Activated CD4-positive, alpha-beta memory T cell treated with anti-CD3 and anti-CD28 coated beads for 36 hours (primary cell): ENCODE measurements around the gene WWTR1. TPM values are rescaled to one million over a fixed set of nuclear protein-coding genes. Genes with fewer than 3 reads are reported as not detected.

ENCODE experiments used
- CTCF ChIA-PET: fragments of 350-600 bp; sonication (Branson Sonifier 250); formaldehyde crosslinking; loops from one replicate; lab custom pipeline; 2021; ENCODE audit warnings: antibody characterized with exemption, inconsistent platforms; lab: Charles Lee
- POLR2A ChIA-PET: fragments of 350-600 bp; sonication (Branson Sonifier 250); formaldehyde crosslinking; loops from one replicate; lab custom pipeline; 2021; ENCODE audit warnings: antibody characterized with exemption; lab: Charles Lee
- DNase-seq: peaks from one replicate; pipeline ENCODE4 v3.0.0-alpha.2; 2020
- H3K27ac Mint-ChIP-seq: one replicate; pipeline ENCODE4 v1.8.0; 2021; ENCODE audit warnings: mixed read lengths
- H3K27me3 Mint-ChIP-seq: one replicate; pipeline ENCODE4 v1.8.0; 2021; ENCODE audit warnings: mixed read lengths
- H3K36me3 Mint-ChIP-seq: one replicate; pipeline ENCODE4 v1.8.0; 2021; ENCODE audit warnings: mixed read lengths
- H3K4me1 Mint-ChIP-seq: one replicate; pipeline ENCODE4 v1.8.0; 2021; ENCODE audit warnings: low read depth, mixed read lengths
- H3K4me3 Mint-ChIP-seq: one replicate; pipeline ENCODE4 v1.8.0; 2021; ENCODE audit warnings: mild to moderate bottlenecking, mixed read lengths
- H3K9me3 Mint-ChIP-seq: one replicate; pipeline ENCODE4 v1.8.0; 2021; ENCODE audit warnings: mixed read lengths
- intact Hi-C: fragments of 100-400 bp; cut with micrococcal nuclease; formaldehyde crosslinking; loops from one replicate; pipeline ENCODE4 v1.15.1; 2023
- total RNA-seq, 2 experiments: library from RNA; stranded (reverse); gene quantifications; one replicate each; pipeline ENCODE4 v1.2.3, GENCODE V29; 2021

Gene WWTR1
- total RNA-seq, 2 experiments from 2014 or later: 1.0 to 1.2 TPM

DNA sequence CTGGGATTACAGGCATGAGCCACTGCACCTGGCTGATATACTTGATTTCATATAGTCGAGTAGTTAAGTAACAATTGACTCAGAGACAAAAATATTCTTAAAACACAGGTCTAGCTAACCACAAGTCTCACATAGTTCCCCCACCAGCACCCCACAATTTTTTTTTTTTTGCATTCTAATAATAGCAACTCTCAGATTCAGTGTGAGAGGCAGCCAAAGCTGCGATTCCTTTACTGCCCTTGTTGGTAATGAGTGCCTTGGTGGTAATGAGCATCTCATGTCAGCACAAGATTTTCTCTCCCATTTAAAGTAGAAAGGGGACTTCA lies 72.5 kb downstream of the WWTR1 start:
- Mint-ChIP-seq H3K4me3 (no peak overlapping the region), H3K27ac (no peak overlapping the region), H3K4me1 (peaks cover 8% of the 10 kb centered on the region), H3K27me3 (peaks cover 15% of the 10 kb centered on the region), H3K9me3 (no peaks in the 10 kb centered on the region), H3K36me3 (no peaks in the 10 kb centered on the region)
- ChIA-PET POLR2A (no interaction called here), CTCF (no interaction called here)
- intact Hi-C loops: no loop called here
- no peak for DNase-seq

DNA sequence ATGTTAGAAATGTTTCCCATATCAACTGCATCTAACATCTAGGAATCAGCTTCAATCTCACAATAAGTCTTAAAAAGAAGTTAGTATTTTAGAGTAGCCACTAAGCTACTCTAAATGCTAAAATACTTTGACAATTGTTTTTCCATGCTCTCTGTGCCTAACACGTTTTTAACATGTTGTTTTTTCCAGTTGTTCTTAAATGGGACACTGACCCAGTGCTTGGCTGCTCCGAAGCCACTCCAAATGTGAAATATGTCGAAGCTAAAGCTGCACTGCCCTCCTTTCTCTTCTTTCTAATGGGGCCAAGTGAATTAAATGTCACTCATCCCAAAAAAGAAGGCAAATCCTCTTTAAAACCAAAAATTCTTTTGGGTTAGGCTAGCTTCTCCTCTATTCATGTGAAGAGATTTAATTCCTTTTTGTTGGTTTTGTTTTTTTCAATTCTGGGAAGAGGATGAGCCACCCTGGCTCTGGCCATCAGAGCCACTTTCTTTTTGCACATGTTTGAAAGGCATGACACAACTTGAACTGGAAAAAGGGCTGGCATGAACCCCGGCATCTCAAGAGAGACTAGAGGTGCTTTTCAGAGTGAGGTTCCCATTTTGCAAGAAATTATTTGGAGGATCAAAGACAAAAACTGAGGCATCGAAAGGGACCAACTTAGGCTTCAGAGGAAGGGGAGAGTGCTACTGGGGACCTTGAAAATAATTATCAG lies 73.7 kb downstream of the WWTR1 start:
- no peak overlapping the region for H3K27ac Mint-ChIP-seq
- H3K27me3 Mint-ChIP-seq: peaks cover 17% of the 10 kb centered on the region
- H3K4me3 Mint-ChIP-seq: no peak overlapping the region
- H3K4me1 Mint-ChIP-seq: peaks cover 16% of the 10 kb centered on the region
- DNase-seq: no peak
- H3K9me3 Mint-ChIP-seq: no peaks in the 10 kb centered on the region
- intact Hi-C loops: no loop called here
- no peaks in the 10 kb centered on the region for H3K36me3 Mint-ChIP-seq
- CTCF ChIA-PET: no interaction called here
- POLR2A ChIA-PET: no interaction called here

DNA sequence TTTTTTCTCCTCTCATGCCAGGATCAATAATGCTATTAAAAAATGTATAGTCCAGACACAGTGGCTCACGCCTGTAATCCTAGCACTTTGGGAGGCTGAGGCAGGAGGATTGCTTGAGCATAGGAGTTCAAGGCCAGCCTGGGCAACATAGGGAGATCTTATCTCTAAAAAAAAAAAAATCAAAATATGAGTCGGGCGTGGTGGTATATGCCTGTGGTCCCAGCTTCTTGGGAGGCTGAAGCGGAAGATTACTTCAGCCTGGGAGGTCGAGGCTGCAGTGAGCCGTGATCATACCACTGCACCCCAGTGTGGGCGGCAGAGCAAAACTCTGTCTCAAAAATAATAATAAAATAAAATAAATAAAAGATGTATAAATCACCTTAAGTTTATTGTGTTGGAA lies 75.4 kb downstream of the WWTR1 start:
- no peak overlapping the region for H3K27ac Mint-ChIP-seq
- intact Hi-C loops: no loop called here
- H3K4me1 Mint-ChIP-seq: peaks cover 16% of the 10 kb centered on the region
- H3K36me3 Mint-ChIP-seq: no peaks in the 10 kb centered on the region
- peaks cover 23% of the 10 kb centered on the region for H3K27me3 Mint-ChIP-seq
- no peak for DNase-seq
- H3K4me3 Mint-ChIP-seq: no peak overlapping the region
- H3K9me3 Mint-ChIP-seq: no peaks in the 10 kb centered on the region
- ChIA-PET POLR2A (no interaction called here), CTCF (no interaction called here)

DNA sequence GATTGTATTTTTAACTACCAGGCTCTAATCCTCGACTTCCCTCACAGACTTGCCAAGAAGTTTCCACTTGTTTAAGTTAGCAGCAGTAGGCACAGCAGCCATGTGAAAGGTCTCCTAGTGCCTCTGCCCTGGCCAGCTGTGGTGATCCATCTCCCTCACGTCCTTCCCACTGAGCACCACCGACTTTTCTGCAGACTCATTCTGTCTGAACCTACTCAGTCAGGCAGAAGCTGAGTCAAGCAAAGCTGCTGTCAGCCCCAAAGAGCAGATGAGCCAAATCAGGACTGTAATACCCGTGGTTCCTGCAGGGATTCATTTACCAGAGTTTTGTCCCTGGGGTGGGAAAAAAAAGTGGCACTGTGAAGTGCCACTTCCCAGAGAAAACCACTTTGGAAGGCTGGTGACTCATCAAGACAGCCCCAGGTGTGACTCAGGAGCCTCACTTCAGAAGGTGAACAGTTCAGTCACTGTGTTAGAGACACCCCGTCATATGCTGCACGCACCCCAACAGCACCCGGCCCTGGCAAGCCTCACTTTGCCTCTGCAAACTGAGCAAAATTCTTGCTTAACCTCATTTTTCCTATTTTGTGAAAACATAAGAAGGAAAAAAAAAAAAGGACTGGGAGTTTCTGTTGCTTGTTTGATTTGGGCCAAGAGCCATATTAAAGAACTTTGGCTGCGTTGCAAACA lies 76.0 kb downstream of the WWTR1 start:
- intact Hi-C loops: loop anchor here (2.0 kb wide), 2 partner anchors 75 to 231 kb away; partner anchors contain the start of gene RNF13
- no peaks in the 10 kb centered on the region for H3K9me3 Mint-ChIP-seq
- POLR2A ChIA-PET: no interaction called here
- peaks cover 20% of the 10 kb centered on the region for H3K27me3 Mint-ChIP-seq
- DNase-seq: peak; percentile 29
- peaks cover 16% of the 10 kb centered on the region for H3K4me1 Mint-ChIP-seq
- H3K36me3 Mint-ChIP-seq: no peaks in the 10 kb centered on the region
- H3K4me3 Mint-ChIP-seq: no peak overlapping the region
- no peak overlapping the region for H3K27ac Mint-ChIP-seq
- CTCF ChIA-PET: interaction anchor here (3.3 kb wide), 1 partner anchor 13 kb away, joined by 19 read pairs; no protein-coding TSS in a partner anchor

DNA sequence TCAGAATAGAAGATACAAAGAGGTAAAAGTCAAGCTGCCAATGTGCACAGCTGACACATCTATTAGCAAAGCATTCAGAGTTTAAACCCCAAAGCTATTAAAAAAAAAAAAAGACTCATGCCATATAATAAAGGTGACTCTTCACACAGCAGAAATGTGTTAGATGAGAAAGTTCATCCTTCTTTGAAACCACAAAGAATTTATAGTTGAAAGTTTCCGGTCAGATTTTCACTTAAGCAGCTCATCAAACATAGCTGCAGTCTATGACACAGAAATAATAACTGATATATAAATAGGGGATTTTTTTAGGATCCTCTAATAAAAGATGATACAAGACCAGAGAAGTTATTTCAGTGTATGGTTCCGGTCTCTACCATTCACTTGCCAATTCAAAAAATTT lies 76.6 kb downstream of the WWTR1 start:
- no peak overlapping the region for H3K4me3 Mint-ChIP-seq
- H3K4me1 Mint-ChIP-seq: peaks cover 22% of the 10 kb centered on the region
- DNase-seq: no peak
- H3K9me3 Mint-ChIP-seq: no peaks in the 10 kb centered on the region
- intact Hi-C loops: loop anchor here (2.0 kb wide), 2 partner anchors 76 to 232 kb away; partner anchors contain the start of gene RNF13
- ChIA-PET CTCF (interaction anchor here (0.5 to 3.3 kb wide), 2 partner anchors 10 to 12 kb away, joined by 3 to 19 read pairs; no protein-coding TSS in a partner anchor), POLR2A (no interaction called here)
- H3K27me3 Mint-ChIP-seq: peaks cover 19% of the 10 kb centered on the region
- no peak overlapping the region for H3K27ac Mint-ChIP-seq
- no peaks in the 10 kb centered on the region for H3K36me3 Mint-ChIP-seq

DNA sequence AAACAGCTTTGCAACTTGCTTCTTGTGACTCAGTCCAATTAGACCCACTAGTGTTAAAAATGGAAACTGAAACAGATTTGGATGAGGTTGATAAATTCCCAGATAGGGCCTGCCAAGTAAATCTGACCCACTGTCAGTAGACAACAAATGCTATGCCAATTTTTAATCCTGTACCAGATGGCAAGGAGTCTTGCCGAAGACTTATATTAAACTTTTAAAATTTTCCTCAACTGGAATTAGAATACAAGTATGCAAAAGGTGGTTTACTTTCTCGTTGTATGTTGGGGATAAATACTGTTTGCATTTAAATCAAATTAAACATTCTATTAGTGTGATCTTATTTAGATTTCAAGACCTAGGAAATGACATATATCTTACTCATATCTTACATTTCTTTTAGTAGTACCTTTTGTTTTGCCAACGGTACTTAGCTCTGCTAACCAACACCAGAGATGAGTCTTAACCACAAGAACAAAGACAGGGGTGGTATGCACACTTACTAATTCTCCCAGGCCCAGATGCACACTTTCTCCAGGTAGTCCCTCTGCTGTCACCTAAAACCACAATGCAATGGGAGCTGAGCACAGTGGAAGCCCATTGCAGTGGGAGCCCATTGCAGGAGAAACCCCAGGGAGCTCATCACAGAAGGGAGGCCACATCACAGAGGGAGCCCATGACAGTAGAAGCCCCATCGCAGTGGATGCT lies 77.8 kb downstream of the WWTR1 start:
- H3K27me3 Mint-ChIP-seq: peaks cover 19% of the 10 kb centered on the region
- intact Hi-C loops: loop anchor here (1.0 to 2.0 kb wide), 5 partner anchors 40 to 233 kb away; partner anchors contain the start of gene RNF13
- CTCF ChIA-PET: interaction anchor here (0.9 to 3.3 kb wide), 3 partner anchors 11 to 191 kb away, joined by 3 to 19 read pairs (median 6); no protein-coding TSS in a partner anchor
- no peak overlapping the region for H3K27ac Mint-ChIP-seq
- peaks cover 34% of the 10 kb centered on the region for H3K4me1 Mint-ChIP-seq
- no peaks in the 10 kb centered on the region for H3K36me3 Mint-ChIP-seq
- no peak overlapping the region for H3K4me3 Mint-ChIP-seq
- H3K9me3 Mint-ChIP-seq: no peaks in the 10 kb centered on the region
- DNase-seq: peak; percentile 30
- POLR2A ChIA-PET: interaction anchor here (1.4 kb wide), 1 partner anchor 147 kb away, joined by 3 read pairs; no protein-coding TSS in a partner anchor

DNA sequence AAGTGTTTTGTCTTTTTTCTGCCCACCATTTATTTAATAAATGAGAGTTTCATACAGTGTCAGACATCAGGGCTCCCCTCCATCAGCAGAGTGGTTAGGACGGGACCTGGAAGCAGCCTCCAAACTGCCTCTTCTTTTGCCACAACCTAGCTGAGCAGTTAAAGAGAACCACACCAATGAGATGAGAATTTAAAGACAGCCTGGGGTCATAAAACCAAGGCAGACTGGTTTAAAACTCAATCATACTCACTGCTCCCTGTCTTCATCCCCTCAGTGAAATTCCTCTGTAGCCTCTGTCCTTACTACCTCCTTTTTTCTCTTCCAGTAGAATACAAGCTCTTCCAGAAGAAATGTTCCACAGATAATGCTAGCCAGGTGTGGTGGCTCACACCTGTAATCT lies 78.7 kb downstream of the WWTR1 start:
- no peak for DNase-seq
- POLR2A ChIA-PET: no interaction called here
- Mint-ChIP-seq H3K27ac (no peak overlapping the region), H3K4me3 (no peak overlapping the region), H3K9me3 (no peaks in the 10 kb centered on the region), H3K36me3 (no peaks in the 10 kb centered on the region), H3K27me3 (peaks cover 17% of the 10 kb centered on the region), H3K4me1 (peaks cover 39% of the 10 kb centered on the region)
- intact Hi-C loops: no loop called here
- CTCF ChIA-PET: interaction anchor here (0.9 to 3.3 kb wide), 3 partner anchors 10 to 192 kb away, joined by 3 to 19 read pairs (median 6); no protein-coding TSS in a partner anchor

DNA sequence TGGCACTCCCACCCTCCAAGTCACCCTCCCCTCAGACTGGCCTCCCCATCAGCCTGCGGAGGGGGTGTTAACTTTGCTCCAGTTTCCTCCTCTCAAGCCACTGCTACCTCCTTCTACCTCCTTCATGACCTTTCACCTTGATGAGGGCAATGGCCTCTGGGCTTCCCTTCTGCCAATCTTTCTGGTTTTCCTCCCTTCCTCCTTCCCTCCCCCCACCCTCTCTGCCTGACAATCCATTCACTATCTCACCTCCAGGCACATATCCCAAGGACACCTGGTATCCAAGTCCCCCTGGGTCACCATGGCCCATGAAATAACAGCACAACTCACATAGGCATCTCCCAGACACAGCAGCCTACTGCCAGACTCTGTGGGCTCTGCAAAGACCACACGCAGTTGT lies 80.0 kb downstream of the WWTR1 start:
- DNase-seq: no peak
- H3K27me3 Mint-ChIP-seq: peaks cover 15% of the 10 kb centered on the region
- no peak overlapping the region for H3K27ac Mint-ChIP-seq
- ChIA-PET CTCF (interaction anchor here (1.0 kb wide), 1 partner anchor 9 kb away, joined by 3 read pairs; no protein-coding TSS in a partner anchor), POLR2A (no interaction called here)
- intact Hi-C loops: no loop called here
- no peaks in the 10 kb centered on the region for H3K9me3 Mint-ChIP-seq
- peaks cover 42% of the 10 kb centered on the region for H3K4me1 Mint-ChIP-seq
- no peaks in the 10 kb centered on the region for H3K36me3 Mint-ChIP-seq
- no peak overlapping the region for H3K4me3 Mint-ChIP-seq

DNA sequence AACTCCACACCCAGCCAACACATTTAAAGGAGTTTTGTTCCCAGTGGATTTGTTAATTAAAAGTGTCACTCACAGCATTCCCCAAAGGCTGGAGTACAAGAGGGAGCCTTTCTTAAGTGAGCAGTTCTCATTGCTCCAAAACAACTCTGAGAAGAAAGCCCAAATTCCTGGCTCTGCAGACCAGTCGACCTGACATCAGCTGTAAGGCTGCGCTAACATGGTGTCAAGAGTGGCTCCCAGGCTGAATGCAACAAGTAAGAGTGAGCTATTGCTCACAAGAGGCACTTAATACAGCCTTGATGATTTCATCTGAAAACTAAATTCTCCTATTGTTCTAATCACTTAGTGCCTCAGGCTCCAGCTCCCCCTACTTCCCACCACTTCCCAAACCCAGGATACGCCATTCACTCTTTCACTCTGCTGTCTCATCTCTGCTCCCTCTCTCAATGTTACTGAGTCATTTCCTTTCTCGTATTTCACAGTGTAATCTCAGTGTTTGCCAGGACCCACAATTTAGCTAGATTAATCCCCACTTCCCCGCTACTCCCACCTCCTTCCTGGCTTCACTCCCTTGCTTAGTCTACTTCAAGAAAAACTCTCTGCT lies 81.8 kb downstream of the WWTR1 start:
- ChIA-PET POLR2A (no interaction called here), CTCF (interaction anchor here (0.5 to 1.6 kb wide), 6 partner anchors 45 to 232 kb away, joined by 3 to 5 read pairs (median 4); no protein-coding TSS in a partner anchor)
- intact Hi-C loops: loop anchor here (1.0 to 2.0 kb wide), 3 partner anchors 44 to 177 kb away; partner anchors contain the start of gene COMMD2
- peak; percentile 43 for DNase-seq
- Mint-ChIP-seq H3K4me3 (no peak overlapping the region), H3K27ac (no peak overlapping the region), H3K9me3 (no peaks in the 10 kb centered on the region), H3K4me1 (peaks cover 38% of the 10 kb centered on the region), H3K27me3 (peaks cover 11% of the 10 kb centered on the region), H3K36me3 (no peaks in the 10 kb centered on the region)

DNA sequence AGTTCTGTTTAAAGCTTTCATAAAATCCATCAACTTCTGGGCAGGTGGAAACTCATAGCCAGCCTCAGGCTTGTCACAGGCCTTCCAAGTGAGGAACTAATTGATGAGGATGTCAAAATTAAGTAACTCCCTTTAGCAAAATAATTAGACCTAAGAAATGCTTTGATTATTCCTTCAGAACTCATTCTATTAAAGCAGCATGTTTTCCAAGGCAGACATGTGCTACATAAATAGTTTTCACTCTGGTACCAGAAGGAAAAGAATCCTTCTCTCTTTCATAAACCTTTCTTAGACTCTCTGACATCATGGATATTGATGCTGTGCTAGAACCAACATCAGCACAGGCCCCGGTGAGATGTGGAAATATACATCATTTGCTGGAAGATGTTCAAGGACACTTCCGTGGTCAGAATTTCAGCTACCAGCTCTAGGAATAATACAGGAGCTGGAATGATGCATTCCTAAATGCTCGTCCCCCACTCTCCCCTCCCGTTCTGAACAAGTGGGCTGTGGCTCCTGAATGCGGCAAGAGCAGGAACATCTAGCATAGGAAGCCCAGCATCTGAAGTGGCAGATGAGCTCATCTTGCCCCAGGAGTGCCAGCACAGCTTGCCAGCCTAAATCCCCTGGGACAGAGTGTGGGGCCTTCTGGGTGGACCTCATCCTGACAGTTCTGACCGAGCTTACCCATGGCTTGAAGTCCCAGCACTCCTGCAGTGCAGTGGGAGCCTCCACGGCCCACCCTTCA lies 82.4 kb downstream of the WWTR1 start:
- H3K4me3 Mint-ChIP-seq: no peak overlapping the region
- H3K4me1 Mint-ChIP-seq: peaks cover 34% of the 10 kb centered on the region
- intact Hi-C loops: loop anchor here (2.0 kb wide), 1 partner anchor 177 kb away; the partner anchor contains the start of gene COMMD2
- ChIA-PET POLR2A (interaction anchor here (0.6 kb wide), 1 partner anchor 95 kb away, joined by 4 read pairs; no protein-coding TSS in a partner anchor), CTCF (interaction anchor here (0.6 to 1.6 kb wide), 4 partner anchors 142 to 233 kb away, joined by 3 to 5 read pairs (median 4); no protein-coding TSS in a partner anchor)
- no peaks in the 10 kb centered on the region for H3K9me3 Mint-ChIP-seq
- H3K27ac Mint-ChIP-seq: no peak overlapping the region
- peaks cover 7% of the 10 kb centered on the region for H3K27me3 Mint-ChIP-seq
- no peaks in the 10 kb centered on the region for H3K36me3 Mint-ChIP-seq
- no peak for DNase-seq
